ENCODE measurements around the gene KCNH3. TPM values are rescaled to one million over a fixed set of nuclear protein-coding genes. Genes with fewer than 3 reads are reported as not detected.

Gene KCNH3
- total RNA-seq, 1 donor from 2014 or later = 0.30 TPM

DNA sequence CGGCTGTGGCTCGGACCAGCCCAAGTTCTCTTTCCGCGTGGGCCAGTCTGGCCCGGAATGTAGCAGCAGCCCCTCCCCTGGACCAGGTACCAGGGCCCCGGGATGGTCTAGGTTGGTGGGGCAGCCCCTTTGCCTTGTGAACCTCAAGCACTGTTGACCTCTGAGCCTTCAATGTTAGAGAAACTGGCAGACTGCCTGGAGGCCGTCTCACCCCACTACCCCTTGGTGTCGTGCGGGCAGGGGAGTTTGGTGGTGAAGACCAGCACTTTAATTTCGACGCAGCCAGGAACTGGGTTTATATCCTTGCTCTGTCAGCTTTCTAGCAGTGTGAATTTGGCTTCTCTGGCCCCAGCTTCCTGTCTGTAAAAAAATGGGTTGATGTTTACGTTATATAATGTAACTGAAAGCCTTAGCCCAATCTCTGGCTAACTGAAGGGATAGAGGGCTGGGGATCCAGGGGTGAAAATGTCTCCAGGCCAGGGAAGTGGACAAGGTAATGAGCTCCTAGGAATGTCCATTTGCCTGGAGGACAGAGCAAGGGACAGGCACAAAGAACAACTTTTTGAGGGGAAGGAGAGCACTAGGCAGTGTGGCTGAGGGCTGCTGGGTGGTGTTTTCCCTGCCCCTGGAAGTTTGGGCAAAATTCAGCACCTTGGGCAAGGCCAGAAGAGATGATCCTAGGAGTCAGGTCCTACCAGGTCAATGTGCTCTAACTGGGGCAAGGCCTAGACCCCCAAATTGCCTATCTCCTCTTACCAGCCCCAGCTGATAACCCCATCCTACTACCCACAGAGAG, 17.8 kb downstream of the KCNH3 start:
- no peak for ATAC-seq
- intact Hi-C loops (cut with micrococcal nuclease) = no loop called here
- no peak for DNase-seq

- no peak for ATAC-seq
- intact Hi-C loops (cut with micrococcal nuclease) = no loop called here
- DNase-seq = no peak
Measured at GRCh38 chr12:49557187-49557916, 18.5 kb downstream of the KCNH3 start.

GRCh38 chr12:49557917-49558215, 19.0 kb downstream of the KCNH3 start:
- no peak for DNase-seq
- ATAC-seq = peak; percentile 27
- intact Hi-C loops (cut with micrococcal nuclease) = no loop called here

GRCh38 chr12:49558526-49558925, 19.7 kb downstream of the KCNH3 start:
- intact Hi-C loops (cut with micrococcal nuclease) = no loop called here
- ATAC-seq (no peak), DNase-seq (no peak)

DNA sequence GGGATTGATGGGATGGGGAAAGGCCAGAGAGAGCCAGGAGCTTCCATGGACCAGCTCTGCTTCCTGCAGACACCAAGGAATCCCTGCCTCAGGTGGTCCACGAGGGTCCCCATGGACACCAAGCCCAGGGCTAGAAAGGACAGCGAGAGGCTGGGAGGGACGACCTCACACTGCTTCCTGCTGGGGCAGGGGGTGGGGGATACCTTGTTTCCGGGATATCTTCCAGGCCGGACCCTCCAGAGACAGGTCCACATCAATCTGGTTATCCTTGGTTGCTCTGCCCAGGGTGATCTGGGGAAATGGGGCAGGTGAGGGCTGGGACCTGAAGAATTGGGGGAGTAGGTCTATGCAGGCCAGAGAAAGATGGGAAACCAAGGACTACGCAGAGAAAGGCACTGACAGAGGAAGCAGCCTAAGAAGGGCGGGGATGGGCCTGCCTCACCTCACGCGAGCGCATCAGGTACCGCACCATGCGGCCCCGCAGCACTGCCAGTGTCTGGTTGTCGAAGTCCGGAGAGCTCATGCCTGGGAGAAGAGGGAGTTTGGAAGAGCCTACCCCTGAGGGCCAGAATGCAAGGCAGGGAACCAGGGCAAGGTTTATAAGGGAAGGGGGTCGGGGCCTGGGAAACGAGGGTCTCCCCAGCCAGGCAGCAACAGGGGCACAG, 20.3 kb downstream of the KCNH3 start:
- no peak for ATAC-seq
- intact Hi-C loops (cut with micrococcal nuclease) = no loop called here
- no peak for DNase-seq

- DNase-seq = no peak
- no peak for ATAC-seq
- intact Hi-C loops (cut with micrococcal nuclease) = no loop called here
Measured at GRCh38 chr12:49560695-49561094, 21.9 kb downstream of the KCNH3 start.

DNA sequence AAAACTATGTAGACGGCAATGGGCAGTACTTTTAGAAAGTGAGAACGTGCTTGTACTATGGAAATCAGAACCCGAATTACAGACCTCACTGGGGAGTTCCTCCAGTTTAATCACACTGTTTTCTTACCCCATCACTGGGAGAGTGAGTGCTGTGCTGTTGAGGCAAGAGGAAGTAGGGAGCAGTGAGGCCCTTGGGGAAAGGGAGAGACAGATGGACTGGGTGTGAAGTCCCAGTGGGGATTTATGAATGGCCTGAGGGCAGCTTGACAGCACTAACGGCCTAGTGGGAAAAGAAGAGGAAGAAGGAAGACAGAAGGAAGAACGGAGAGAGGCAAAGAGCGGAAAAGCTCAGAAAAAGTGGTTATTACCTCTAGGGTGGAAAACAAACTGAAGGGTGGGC, 23.4 kb downstream of the KCNH3 start:
- no peak for DNase-seq
- intact Hi-C loops (cut with micrococcal nuclease) = no loop called here

DNA sequence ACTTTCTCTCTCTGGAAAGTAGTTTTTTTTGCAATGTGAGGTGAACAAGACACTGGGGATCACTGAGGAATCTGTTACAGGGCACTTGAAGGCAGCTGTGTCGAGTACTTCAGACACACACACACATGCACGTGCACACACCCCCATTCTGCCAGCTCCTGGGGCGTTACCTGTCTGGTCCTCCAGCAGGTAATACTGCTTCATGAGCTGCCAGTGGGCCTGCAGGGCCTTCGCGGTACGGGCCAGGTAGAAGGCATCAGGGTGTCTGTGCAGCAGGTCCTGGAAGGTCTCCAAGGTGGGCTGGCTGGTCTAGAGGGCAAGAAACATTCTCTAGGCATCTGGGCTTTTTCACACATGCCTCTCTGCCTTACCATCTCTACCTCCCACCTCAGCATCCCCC, 24.0 kb downstream of the KCNH3 start:
- intact Hi-C loops (cut with micrococcal nuclease) = no loop called here
- ATAC-seq = no peak
- peak; percentile 17 for DNase-seq

More for the DNA sequence above, 23.4 kb downstream of the KCNH3 start:
- ATAC-seq = no peak

- DNase-seq = peak; percentile 21
- ATAC-seq = no peak
- intact Hi-C loops (cut with micrococcal nuclease) = no loop called here
Measured at GRCh38 chr12:49563951-49564685, 25.3 kb downstream of the KCNH3 start.

DNA sequence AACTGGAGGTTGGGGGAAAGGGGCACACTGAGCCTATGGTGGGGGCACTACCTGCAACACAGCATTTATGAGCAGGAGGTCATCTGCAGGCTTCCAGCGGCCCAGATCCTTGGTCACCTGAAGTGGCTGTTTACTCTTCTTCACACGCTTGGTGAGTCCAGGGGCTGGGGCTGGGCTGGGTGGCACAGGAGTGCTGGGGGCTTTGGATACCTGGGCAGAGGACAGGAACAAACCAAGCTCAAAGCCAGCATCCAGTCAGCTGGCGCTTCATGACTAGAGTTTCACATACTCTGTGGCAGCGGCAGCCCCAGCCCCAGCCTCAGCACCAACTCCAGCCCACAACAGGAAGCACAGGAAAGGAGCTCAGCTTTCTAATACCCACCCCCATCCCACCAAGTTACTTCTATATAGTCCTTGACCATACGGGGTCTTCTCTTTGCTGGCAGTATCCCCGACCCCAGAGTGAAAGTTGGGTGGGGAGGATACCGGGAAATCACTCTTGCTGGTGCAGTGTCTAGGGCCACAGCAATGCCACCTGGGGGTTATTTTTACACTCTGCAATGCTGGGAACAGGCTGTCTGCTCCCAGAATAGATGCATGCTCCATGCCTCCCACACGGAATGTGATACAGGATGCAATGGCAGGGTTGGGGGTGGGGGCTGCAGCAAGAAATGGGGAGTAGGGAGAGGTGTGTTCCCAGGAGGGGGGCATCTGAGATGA, 26.0 kb downstream of the KCNH3 start:
- peak; percentile 80 for ATAC-seq
- peak; percentile 64 for DNase-seq
- intact Hi-C loops (cut with micrococcal nuclease) = no loop called here

GRCh38 chr12:49565406-49566265, 26.8 kb downstream of the KCNH3 start:
- no peak for ATAC-seq
- intact Hi-C loops (cut with micrococcal nuclease) = no loop called here
- peak; percentile 20 for DNase-seq

DNA sequence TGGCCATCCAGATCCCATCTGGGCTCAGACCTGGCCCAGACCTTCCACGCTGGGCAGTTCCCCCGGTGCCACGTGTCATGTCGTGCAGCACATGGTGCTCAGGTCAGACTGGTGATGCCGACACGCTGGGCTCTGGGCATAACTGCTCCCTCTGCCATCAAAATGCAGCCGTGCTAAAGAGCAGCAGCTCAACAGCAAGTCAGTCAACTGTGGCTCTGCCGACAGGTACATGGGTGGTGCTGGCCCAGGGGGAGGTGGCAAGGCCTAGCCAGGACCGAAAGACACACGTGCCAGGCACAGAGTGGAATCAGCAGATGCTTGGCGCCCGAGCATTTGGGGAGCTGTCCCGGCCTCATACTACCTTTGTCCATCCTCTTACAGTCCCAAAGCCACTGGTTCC, 27.5 kb downstream of the KCNH3 start:
- intact Hi-C loops (cut with micrococcal nuclease) = no loop called here
- DNase-seq (peak; percentile 27), ATAC-seq (no peak)

- ATAC-seq (peak; percentile 2), DNase-seq (no peak)
- intact Hi-C loops (cut with micrococcal nuclease) = no loop called here
Measured at GRCh38 chr12:49567302-49567610, 28.4 kb downstream of the KCNH3 start.

DNA sequence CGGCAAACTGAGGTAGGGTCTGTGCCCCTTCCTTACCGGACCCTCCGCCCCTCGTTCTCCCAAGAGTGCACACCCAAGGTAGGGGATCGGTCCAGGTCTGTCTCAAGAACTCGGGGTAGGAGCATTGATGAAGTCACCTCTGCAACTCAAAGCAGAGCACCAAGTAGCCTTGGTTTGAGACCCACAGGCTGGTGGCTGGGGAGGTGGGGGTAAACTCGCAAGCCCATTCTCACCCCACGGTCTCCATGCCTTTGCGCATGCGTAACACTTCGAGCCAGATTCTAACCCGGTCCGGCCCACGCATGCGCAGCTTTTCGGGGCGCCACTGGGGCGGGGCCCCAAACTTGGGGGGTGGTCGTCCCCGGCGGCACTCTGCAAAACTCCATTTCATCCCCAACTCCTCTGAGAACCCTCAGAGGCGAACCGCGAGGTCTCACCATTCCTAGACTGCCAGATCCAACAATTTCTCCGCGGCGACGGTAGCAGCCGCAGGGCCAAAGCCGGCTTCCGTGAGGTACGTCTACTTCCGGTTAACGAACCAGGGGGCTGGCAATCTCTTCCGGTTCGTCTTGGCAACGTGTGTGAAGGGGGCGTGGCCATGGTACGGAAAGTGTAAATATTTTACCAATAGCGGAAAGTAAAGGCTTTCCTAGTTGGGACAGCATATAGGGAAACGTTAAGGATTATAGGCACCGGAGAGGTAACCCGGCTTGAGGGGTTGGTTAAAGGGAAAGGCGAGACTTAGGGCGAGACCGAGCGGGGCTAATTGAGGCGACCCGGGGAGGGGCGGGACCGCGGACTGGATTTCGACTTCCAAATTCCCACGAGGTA, 29.0 kb downstream of the KCNH3 start, which contains the start of gene MCRS1:
MCRS1 (minus strand) TSS at position 532 of the 831 bp plus-strand sequence. CDS start 1,411 bp downstream, outside the sequence.
- ATAC-seq = peak; percentile 80
- intact Hi-C loops (cut with micrococcal nuclease) = no loop called here
- peak; percentile 89 for DNase-seq

DNA sequence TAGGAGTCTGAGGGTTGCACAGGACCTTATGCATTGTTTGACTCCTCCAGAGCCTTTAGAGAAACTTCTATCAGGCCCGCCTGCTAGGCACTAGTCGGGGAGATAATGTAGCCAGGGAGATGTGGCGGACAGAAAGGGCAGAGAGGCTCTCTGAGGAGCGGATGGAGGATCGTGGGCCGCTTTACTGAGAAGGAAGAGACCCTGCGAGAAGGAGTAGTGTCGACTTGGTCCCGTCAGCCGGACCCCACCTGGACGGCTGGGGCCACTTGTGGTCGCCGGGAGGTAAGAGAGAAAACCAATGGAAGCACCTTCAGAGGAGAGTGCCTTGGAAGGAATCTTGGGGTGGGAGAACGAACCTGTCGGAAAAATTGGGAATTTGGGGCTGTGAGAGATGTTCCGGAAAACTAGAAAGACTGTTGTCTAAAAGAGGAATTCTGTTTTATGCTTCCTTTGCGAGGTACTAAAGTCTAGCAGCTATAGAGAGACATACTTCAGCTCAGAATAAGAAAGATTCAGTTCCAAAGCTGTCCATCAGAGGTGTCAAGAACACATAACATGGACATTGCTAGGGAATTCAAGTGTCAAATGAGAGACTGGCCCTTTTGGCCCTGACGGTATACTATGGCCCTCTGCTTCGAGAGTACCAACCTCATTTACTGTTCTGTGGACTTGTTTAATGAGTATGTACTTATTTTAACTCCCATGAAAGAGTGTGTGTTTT, 29.8 kb downstream of the KCNH3 start:
- intact Hi-C loops (cut with micrococcal nuclease) = no loop called here

GRCh38 chr12:49577589-49578315, 38.9 kb downstream of the KCNH3 start:
- DNase-seq (no peak), ATAC-seq (no peak)
- intact Hi-C loops (cut with micrococcal nuclease) = no loop called here

More for the DNA sequence above, 29.8 kb downstream of the KCNH3 start:
- no peak for DNase-seq
- ATAC-seq = no peak

Data from left ventricle myocardium superior (tissue), 1 donor.